Measurements from ENCODE around the gene HOMER2.
"Not testable (repeated sequence)": the region's sequence is repeated elsewhere in the genome, so short reads cannot be mapped to it uniquely, and the experiment has no call there.

Gene HOMER2

DNA sequence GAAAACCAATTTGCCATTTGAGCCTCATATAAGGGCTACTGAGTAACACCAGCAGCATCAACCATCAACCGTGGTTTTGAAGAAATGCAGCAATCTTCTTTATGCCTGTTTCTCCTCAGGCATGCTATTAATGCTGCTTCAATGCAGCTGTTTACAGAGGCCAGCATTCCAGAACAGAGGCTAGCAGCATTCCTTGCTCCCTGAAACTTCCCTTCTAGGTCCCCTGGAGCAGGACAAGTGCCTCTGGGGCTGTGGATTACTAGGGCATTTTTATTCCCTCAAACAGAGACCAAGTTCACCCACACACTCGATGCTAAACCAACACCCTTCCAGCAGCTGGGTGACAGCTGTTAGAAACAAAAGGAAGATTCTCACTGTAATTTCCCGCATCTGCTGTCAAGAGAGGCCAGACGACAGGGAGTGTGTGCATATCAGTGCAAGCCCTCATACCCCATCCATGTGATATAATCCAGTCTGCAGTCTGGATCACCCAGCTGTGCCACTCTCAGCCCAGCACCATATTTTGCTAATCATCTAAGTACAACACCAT, 57.5 kb downstream of the HOMER2 start:
- no peak for DNase-seq (ENCODE audit: low read depth)

GRCh38 chr15:82893473-82893872, 59.0 kb downstream of the HOMER2 start:
- not testable (repeated sequence) for DNase-seq (ENCODE audit: low read depth)

DNA sequence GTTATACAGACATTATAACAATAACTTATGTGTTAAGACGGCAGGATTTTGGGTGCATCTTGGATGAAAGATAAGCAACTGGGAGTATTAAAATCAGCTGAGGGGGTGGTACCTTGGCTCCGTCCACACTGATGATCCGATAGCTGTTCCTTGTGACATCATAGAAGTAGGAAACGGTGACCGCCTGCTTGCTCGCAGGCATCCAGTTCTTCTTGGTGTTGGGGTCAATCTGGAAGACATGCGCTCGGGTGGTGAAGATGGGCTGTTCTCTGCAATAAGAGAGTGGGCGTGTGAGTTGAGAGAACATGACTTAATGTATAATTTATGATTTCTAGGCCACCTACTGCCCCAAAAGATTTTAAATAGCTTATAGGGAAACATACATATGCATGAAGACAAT, 59.9 kb downstream of the HOMER2 start:
- no peak for DNase-seq (ENCODE audit: low read depth)

DNA sequence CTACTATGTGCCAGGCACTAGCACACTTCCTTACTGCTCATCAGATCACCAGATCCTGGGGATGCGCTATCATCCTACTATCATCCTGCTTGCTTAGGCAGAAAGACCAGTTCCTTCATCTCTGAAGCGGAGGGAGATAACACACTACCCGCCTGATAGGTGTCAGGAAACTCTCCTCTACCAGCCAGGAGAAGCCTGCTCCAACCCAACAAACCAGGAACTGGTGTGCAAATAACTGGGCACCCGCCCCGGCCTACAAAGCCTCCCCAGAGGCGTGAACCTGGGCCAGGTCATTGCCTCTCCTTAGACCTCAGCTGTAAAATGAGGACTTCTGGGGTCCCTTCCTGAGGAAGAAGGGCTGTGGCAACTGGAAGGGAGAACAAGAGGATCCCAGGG, 61.5 kb downstream of the HOMER2 start:
- DNase-seq (ENCODE audit: low read depth), result no peak

DNA sequence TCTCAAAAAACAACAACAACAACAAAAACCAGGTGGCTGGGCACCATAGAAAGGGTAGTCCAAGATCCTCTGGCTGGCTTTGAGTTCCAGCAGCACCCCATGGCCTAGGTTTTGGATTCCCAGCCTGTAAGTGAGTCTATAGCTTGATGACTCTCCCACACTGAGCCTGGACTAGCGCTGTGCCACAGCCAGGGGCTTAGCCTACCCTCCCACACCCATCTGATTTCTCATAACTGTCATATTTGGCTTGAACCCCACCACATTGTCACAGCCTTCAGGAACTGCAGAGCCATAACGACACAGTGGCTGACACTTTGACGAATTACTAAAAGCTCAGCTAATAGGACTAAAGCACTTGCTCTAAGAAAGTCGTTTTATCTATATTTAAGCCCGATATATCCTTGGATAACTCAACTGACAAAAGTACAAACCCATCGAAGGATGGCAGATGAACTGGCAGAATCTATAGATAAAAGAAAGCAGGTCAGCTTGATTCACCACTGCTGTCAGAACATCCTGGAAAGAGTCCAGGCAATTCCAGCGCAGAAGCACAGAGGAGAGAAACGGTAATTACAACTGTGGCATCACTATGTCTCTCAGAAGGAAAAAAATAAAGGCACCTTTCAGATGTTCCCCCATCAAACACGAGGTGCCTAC, 62.1 kb downstream of the HOMER2 start:
- DNase-seq (ENCODE audit: low read depth), result no peak

DNA sequence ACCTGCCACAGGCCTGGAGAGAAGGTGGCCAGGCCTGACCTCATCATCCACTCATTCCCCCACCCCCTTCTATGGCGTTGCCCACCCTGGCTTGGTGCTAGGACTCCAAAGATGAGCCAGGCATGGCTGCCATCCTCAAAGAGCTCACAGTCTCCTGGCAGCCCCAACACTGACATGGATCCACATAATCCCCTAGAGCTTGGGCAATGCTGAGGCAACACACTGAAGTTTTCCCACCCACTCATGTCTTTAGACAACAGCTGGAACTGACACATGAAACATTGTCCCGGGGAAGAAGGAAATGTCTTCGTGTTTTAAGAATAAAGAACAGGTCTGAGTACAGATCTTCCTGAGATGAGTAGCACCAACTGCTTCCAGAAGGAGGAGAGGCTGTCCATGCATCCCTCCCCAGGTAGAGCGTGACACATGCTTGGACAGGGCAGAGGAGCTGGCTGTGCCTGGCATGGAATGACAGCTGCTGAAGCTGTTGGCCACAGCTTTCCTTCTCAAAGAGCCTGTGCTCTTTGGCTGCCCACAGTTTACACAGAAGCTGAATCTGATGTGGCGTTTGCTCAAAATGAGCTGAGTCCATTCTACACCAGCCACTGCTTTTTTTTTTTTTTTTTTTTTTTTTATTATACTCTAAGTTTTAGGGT, 70.1 kb downstream of the HOMER2 start:
- DNase-seq (ENCODE audit: low read depth), result no peak

GRCh38 chr15:82881747-82882146, 70.8 kb downstream of the HOMER2 start:
- DNase-seq (ENCODE audit: low read depth), result no peak

- no peak for DNase-seq (ENCODE audit: low read depth)
These were observed 71.8 kb downstream of the HOMER2 start for GRCh38 chr15:82880704-82881103.

GRCh38 chr15:82878325-82878724, 74.2 kb downstream of the HOMER2 start:
- no peak for DNase-seq (ENCODE audit: low read depth)

GRCh38 chr15:82877825-82878224, 74.7 kb downstream of the HOMER2 start:
- DNase-seq (ENCODE audit: low read depth), result no peak

DNA sequence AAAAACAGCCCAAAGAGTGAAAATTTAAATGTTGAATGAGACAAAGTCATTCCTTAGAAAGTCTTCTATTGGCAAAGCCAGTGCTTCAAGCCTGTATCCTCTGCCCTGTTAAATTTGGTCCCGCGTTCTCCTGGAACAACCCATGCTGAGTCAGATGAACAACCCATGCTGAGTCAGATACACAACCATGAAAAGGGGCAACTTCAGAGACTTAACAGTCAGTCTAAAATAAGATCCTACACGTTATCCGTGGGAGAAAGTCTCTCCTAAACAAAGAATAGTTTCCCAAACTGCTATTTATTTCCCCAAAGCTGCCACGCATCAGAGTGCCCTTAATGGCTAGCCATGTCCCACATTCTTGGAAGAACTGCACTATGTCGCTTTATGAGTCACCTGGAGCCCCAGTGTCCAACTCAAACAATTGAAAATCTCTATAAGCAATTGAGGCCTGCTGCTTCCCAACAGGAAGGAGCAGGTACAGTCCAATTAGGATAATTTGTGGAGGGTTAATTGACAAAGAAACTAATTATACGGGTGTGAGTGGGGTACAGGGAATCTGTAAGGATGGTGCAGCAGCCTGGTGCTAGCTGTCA, 77.0 kb downstream of the HOMER2 start:
- no peak for DNase-seq (ENCODE audit: low read depth)

GRCh38 chr15:82874961-82875360, 77.6 kb downstream of the HOMER2 start:
- no peak for DNase-seq (ENCODE audit: low read depth)

GRCh38 chr15:82874267-82874666, 78.3 kb downstream of the HOMER2 start:
- no peak for DNase-seq (ENCODE audit: low read depth)

DNA sequence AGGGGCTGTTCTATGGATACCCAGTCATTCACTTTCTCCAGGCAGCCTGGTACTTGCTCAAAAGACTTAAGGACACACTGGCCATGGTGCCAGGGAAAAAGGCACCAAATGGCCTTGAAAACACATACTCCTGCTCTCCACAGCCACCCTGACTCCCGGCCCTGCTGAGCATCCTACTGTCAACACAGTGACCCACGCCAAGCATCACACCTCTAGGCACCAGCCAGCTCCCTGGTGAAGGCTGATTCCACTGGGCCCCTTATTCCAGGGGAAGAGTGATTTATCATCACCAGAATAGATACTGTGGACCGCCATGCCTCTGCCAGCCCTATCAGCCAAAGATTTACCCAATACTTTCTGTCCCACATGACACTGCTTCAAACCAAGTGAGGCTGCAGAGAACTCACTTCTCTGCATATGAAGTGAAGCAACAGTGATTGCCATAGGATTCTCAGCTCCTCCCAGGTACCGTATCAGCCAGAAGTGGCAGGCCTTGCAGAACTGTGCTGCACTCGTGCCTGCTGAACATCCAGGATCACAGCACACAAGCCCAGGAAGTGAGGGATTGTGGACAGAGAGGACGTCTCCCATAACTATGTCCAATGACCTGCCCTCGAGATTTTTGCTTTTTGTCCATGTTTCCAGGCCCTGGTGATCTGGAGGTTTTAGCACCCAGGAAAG, 79.4 kb downstream of the HOMER2 start:
- DNase-seq (ENCODE audit: low read depth), result no peak

DNA sequence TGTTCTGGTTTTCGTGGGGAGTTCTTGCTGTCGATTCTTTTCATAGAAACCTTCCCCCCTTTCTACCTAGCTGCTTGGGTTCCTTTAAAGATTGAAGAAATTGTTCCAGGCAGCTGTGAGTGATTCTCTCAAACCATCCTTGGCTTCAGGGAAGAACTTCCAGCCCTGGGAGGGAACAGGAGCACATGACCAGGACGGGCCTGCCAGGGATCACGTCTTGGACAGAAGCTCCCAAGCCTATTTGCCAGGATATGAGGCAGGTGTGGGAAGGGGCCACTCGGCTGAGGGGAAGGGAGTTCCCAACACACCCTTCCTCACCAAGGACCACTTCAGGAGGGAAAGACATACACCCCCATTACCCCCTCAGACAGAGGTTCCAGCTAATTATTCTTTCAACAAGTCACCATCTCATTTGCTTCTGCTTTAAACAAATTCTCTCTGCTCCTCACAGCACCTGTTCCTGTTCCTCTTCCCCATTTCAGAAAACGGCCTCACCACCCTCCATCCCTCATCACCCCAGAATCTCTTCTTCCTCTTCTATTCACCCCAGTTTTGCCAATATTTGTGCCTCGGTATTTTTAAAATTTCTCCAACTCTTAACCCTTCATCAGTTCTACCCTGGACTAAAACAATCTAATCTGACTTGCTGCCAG, 80.6 kb downstream of the HOMER2 start:
- no peak for DNase-seq (ENCODE audit: low read depth)

- DNase-seq (ENCODE audit: low read depth), result no peak
These were observed 81.2 kb downstream of the HOMER2 start for GRCh38 chr15:82871358-82871757.

GRCh38 chr15:82870727-82871320, 81.7 kb downstream of the HOMER2 start:
- DNase-seq (ENCODE audit: low read depth), result no peak

DNA sequence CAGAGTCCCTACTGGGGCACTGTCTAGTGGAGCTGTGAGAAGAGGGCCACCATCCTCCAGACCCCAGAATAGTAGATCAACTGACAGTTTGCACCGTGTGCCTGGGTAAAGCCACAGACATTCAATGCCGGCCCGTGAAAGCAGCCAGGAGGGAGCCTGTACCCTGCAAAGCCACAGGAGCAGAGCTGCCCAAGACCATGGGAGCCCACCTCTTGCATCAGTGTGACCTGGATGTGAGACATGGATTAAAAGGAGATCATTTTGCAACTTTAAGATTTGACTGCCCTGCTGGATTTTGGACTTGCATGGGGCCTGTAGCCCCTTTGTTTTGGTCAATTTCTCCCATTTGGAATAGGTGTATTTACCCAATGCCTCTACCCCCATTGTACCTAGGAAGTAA, 86.5 kb downstream of the HOMER2 start:
- DNase-seq (ENCODE audit: low read depth), result not testable (repeated sequence)

DNA sequence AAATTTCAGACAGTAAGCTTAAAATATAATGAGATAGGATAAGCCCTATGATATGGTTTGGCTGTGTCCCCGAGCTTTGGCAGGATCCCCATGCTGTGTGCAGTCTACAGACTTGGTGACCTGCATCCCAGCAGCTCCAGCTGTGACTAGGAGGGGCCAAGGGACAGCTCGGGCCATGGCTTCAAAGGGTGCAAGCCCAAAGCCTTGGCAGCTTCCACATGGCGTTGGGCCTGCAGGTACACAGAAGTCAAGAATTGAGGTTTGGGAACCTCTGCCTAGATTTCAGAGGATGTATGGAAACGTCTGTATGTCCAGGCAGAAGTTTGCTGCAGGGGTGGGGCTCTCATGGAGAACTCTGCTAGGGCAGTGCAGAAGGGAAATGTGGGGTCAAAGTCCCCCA, 86.9 kb downstream of the HOMER2 start:
- not testable (repeated sequence) for DNase-seq (ENCODE audit: low read depth)

GRCh38 chr15:82864967-82865366, 87.6 kb downstream of the HOMER2 start:
- DNase-seq (ENCODE audit: low read depth), result no peak

DNA sequence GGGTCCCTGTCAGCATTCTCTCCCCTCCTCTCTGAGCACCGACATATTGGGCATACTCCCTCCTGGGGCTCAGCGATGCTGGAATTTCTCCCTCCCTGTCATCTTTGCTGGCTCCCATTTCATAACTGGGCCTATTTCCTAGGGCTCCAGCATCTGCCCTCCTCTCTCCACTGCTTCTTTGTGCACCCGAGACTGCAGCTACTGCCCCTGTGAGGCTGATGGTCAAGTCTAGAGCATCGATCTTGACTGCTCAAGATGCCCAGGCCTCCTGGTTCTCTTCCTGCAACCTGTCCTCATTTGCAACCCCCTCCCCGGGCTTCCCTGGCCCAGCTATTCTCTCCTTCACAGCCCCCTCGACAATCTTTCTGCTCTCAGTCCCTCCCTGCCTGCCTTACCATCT, 89.6 kb downstream of the HOMER2 start:
- DNase-seq (ENCODE audit: low read depth), result no peak

DNA sequence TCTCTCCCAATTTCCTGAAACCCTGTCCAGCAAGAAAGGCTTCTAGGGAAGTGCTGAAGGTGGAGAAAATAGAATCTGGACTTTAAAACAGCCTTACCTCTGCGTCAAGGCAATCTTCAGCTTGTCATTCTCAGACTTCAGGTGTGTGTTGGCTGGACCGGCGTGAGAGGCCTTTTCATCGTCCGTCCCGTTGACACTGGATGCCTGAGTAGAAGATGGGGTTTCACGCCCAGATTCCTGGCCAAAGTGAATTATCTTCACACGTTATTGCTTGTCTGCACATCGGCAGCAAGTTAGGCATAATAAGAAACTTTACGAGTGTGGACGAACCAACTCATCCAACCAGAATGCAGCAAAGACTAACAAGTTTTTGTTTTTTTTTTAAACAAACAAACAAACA, 93.6 kb downstream of the HOMER2 start:
- DNase-seq (ENCODE audit: low read depth), result no peak
